Mucosa of gallbladder (tissue), 1 donor: Measurements from ENCODE around the gene DGCR6. TPM values are rescaled to one million over a fixed set of nuclear protein-coding genes. Genes with fewer than 3 reads are reported as not detected.
"Not testable (repeated sequence)": the region's sequence is repeated elsewhere in the genome, so short reads cannot be mapped to it uniquely, and the experiment has no call there.

Source experiments
- DNase-seq: peaks from one replicate; pipeline ENCODE4 v3.0.0-alpha.2; 2020; ENCODE audit warnings: low spot score
- total RNA-seq: library from RNA; stranded (reverse); gene quantifications from one replicate; pipeline ENCODE4 v1.2.1, GENCODE V29; 2021
- donor health status: DM: no; HTN: no; CAD: no.

Gene DGCR6
- total RNA-seq, 1 donor from 2014 or later = 1.5 TPM

GRCh38 chr22:18960166-18960820, 54.2 kb downstream of the DGCR6 start:
- not testable (repeated sequence) for DNase-seq

DNA sequence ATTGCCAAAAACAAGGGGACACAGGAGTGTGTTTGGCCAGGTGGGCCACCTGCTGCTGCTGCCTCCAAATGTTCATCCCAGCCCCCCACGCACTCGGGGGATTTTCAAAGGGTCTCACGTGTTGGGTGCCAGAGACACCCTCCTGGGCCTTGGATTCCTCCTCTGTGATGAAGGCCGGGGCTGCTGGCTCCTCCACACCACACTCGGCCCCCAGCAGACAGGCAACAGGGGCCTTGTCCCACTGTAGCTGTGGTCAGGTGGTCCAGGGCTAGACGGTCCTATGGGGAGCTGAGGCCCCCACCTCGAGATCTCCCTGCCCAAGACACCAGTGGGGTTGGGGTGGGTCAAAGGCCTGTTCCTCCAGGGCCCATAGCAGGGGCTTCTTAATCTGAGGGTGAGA, 55.1 kb downstream of the DGCR6 start:
- not testable (repeated sequence) for DNase-seq

Other genes starting within 250 kb of the DGCR6 start
- gene PRODH, start 30.0 kb downstream of the DGCR6 start, total RNA-seq = 5.8 TPM
- 104 TPM for gene DGCR2, start 216.1 kb downstream of the DGCR6 start, total RNA-seq
- not detected for gene TSSK2, start 225.0 kb downstream of the DGCR6 start, total RNA-seq
- 17.3 TPM for gene ESS2, start 238.3 kb downstream of the DGCR6 start, total RNA-seq
- not detected for gene GSC2, start 244.0 kb downstream of the DGCR6 start, total RNA-seq